Stimulated activated CD4-positive, alpha-beta T cell treated with anti-CD3 and anti-CD28 coated beads, TNF-alpha, amount 100 ng/mL, for 1 hour (primary cell): ENCODE measurements around the gene NELL1.
"Not testable (repeated sequence)": the region's sequence is repeated elsewhere in the genome, so short reads cannot be mapped to it uniquely, and the experiment has no call there.

Source experiments
- DNase-seq, 3 donors: peaks; one replicate each; pipeline ENCODE4 v3.0.0-alpha.2; 2020; ENCODE audit warnings: low read depth in 3 of 3, low spot score in 1 of 3

Gene NELL1

GRCh38 chr11:20762980-20763379 is 93.6 kb downstream of the NELL1 start:
- no peak for DNase-seq

- no peak for DNase-seq
These were observed 101.1 kb downstream of the NELL1 start for GRCh38 chr11:20770414-20770946.

- no peak for DNase-seq
These were observed 101.6 kb downstream of the NELL1 start for GRCh38 chr11:20771026-20771425.

DNA sequence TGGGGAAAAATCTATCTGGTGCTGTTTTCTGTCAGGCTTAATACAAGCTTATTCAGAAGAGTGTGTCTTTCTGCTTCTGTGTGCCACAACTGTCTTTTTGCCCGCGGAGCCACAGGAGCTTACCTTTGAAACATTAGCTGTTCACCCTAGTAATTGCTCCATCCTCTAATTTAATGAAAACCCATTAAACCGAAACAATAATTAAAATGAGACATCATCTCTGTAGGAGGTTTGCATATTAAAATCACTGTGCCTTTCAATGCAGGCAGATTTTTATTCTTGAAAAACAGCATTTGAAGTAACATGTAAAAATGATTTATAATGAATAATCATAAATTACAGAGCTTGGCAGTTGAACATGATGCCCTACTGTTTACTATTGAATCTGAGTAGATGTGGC is 102.3 kb downstream of the NELL1 start:
- DNase-seq: no peak

DNA sequence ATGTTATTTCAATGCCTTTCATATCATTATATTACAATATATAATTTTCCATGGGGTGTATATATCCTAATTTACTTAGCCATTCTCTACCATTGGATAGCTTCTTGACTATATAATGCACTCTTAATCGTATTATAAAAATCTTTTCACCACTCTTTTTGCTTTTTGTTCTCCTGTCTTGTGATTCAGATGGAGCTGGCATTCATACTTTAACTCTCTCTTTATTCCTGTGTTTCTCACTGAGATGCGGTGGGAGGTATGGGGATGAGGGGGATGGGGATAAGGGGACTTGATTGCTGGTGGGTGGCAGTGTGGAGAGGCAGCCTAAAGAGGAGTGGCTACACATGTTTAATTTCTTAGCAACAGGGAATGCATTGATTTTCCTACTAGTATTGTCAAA is 105.9 kb downstream of the NELL1 start:
- no peak for DNase-seq

- no peak for DNase-seq
These were observed 113.4 kb downstream of the NELL1 start for GRCh38 chr11:20782775-20783174.

GRCh38 chr11:20783220-20783619 is 113.8 kb downstream of the NELL1 start:
- DNase-seq: no peak

- DNase-seq: no peak
These were observed 121.2 kb downstream of the NELL1 start for GRCh38 chr11:20790622-20791021.

DNA sequence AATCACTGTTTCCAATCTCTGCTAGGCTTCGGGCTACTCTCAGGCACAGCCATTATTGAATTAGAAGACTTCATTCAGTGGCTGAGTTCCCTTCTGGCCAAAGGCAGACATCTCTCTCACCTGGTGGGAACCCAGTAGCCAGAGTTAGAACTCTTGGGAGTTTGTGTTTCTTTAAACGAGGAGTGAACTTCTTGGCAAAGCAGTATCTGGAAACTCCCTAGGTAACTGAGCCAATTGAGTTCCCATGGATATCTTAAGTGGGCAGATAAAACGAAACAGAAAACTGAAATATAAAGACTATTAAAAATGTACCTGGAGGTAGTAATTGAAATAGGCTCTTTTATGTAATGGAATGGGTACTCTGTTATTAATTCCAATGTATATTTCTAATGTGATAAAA is 125.6 kb downstream of the NELL1 start:
- no peak for DNase-seq

DNA sequence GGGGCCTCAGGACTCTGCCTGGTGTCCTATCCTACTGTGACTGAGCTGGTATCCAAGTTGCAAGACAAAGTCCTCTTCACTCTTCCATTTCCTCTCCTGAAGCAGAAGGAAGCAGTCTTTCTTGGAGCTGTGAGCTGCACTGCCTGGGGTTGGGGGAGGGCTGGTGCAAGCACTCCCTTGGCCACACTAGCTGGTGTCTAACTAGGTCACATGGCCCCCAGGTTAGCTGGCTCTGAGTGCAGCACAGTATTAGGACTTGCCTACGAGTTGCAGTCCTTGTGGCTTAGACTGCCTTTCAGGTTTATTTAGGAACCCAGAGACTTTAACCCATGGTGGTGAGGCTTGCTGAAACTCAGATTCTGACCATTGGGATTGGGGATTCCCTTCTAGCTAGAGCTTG is 138.9 kb downstream of the NELL1 start:
- no peak for DNase-seq

GRCh38 chr11:20821046-20821445 is 151.7 kb downstream of the NELL1 start:
- no peak for DNase-seq

- no peak for DNase-seq
These were observed 152.1 kb downstream of the NELL1 start for GRCh38 chr11:20821470-20821869.

DNA sequence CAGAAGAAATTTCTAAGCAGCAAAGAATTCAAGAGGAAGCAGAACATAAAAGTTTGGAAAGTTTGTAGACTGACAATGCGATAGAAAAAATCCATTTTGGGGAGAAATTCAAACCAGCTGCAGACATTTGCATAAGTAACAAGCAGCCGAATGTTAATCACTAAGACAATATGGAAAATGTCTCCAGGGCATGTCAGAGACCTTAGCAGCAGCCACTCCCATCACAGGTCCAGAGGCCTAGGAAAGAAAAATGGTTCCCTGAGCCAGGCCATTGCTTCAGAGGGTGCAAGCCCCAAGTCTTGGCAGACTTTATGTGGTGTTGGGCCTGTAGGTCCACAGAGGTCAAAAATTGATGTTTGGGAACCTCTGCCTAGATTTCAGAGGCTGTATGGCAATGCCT is 155.4 kb downstream of the NELL1 start:
- DNase-seq: no peak

DNA sequence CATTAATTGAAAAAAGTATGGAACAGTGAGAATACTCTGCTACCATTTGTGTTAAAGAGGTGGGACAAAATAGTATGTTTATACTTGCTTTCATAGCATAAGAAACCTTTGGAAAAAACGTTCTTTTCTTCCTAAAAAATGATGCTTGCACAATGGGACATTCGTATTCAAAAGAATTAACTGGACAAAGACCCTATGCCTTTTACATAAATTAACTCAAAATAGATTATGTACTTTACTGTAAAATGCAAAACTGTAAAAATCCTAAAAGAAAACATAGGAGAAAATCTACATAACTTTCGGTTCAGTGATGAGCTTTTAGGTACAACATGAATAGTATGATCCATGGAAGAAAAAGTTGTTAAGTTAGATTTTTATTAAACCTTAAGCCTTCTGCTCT is 166.2 kb downstream of the NELL1 start:
- no peak for DNase-seq

DNA sequence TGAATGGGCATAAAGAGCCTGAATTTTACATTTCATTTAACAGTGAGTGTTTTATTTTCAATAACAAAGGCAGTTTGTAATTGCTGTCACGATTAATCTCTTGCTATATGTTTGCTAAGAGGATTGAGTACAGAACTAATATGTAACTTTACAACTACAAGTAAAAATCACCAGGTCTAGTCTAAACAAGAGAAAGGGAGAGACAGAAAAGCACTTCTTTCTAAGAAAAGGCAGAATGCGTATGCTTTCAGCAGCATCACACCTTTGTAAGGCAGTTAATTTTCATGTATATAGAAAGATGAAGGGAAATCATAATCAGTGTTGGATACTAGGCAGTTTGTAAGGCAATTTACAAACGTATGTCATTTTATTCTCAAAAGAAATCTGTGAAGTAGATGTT is 169.8 kb downstream of the NELL1 start:
- DNase-seq: no peak

- no peak for DNase-seq
These were observed 171.0 kb downstream of the NELL1 start for GRCh38 chr11:20840341-20840740.

GRCh38 chr11:20844216-20844615 is 174.8 kb downstream of the NELL1 start:
- no peak for DNase-seq

DNA sequence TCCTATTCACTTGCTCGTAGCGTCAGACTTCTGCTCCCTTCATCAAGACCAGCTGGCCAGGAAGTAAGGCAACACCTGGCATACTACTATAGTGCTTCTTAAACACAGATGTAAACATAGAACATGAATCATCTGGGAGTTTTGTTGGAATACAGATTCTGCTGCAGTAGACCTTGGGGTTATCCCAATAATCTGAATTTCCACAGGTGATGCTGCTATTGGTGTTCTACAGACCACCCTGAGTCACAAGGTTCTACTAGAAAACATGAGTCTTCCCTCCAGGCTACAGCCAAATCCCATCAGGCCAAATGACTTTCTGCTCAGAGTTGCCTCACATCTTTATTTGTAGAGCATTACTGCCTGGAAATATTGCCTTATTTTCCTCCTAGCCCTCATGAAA is 175.2 kb downstream of the NELL1 start:
- no peak for DNase-seq

- DNase-seq: no peak
These were observed 185.0 kb downstream of the NELL1 start for GRCh38 chr11:20854215-20854955.

DNA sequence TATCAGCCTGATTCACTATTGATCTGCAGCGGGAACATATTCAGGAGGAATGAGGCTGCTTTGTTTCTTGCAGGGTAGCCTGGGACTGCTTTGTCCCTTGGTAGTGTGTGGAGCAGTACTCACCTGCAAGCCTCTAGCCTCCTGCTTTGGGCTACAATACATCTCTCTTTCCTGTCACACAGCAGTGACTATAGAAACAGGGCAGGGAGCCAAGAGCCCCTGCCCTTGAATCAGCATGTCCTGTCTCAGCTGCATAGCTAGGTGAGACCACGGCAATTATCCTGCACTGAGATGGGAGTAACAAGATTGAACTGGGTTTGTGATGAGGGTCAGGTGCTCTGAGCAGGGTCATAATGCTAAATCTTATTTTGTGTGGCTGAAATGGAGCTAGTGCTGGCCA is 191.9 kb downstream of the NELL1 start:
- DNase-seq: no peak

DNA sequence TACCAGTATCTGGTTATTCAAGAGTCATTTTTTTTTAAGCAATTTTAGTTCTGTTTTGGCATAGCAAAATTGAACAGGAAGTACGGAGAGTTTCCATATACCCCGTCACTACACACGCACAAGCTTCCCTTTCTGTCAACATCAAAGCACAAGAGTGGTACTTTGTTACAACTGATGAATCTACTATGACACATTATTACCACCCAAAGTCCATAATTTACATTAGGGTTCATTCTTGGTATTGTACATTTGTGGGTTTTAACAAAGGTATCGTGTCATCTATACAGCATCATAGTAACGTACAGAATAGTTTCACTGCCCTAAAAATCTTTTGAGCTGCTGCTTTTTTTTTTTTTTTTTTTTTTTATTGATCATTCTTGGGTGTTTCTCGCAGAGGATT is 192.9 kb downstream of the NELL1 start:
- not testable (repeated sequence) for DNase-seq

GRCh38 chr11:20864628-20865027 is 195.2 kb downstream of the NELL1 start:
- no peak for DNase-seq

- no peak for DNase-seq
These were observed 195.8 kb downstream of the NELL1 start for GRCh38 chr11:20865161-20865560.
